Neural cell (in vitro differentiated cells): ENCODE results near the gene SDF2.

ENCODE experiments used
- CTCF ChIP-seq: fragments of 450-650 bp; IDR thresholded peaks from 2 replicates; pipeline ENCODE4 v1.5.1; 2014; ENCODE audit warnings: antibody characterized with exemption, mild to moderate bottlenecking, moderate library complexity; ENCODE audit not compliant: poor library complexity, severe bottlenecking
- EP300 ChIP-seq: fragments of 450-650 bp; conservative IDR thresholded peaks from 2 replicates; pipeline ENCODE4 v1.6.1; 2014; ENCODE audit warnings: antibody characterized with exemption, mild to moderate bottlenecking, moderate library complexity; ENCODE audit not compliant: poor library complexity, severe bottlenecking
- POLR2AphosphoS5 ChIP-seq: IDR thresholded peaks from 2 replicates; pipeline ENCODE4 v1.6.1; 2012
- REST ChIP-seq: IDR thresholded peaks from 2 replicates; pipeline ENCODE4 v1.6.1; 2012; ENCODE audit warnings: borderline replicate concordance
- SMC3 ChIP-seq: fragments of 450-650 bp; conservative IDR thresholded peaks from 2 replicates; pipeline ENCODE4 v1.6.1; 2014; ENCODE audit warnings: antibody characterized with exemption, mild to moderate bottlenecking, moderate library complexity; ENCODE audit not compliant: poor library complexity

DNA sequence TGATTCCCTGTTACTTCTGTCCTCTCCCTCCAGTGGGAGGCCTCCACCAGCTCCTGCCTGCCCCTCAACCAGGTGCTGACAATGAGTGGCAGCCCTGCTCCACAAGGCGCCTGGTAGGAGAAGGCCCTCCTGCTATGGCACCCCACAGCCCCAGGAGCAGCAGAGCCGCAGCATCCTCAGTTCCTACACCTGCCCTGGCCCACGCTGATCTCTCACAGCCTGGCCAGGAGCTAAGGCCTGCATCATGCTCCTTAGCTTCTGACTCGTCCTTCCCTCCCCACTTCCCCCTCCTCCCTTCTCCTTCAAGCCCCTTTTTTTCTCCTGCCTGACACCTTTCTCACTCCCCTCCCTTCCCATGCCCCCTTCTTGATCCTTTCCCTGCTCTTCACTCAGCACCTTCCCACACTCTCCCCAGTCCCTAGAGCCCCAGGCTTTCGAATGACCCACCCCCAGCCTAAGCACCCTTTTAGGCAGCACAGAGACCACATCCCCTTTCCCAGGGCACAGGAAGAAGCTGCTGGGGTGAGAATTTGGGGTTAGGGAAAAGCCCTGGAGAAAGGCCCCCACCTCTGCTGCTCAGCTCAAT, 43.5 kb upstream of the SDF2 start:
- TF ChIP-seq CTCF (no peak), SMC3 (no peak), EP300 (no peak), REST (no peak), POLR2AphosphoS5 (no peak)
